GM20431 (cell line): Measurements from ENCODE around the gene CDH13.

ENCODE experiments used
- in situ Hi-C: fragments of 300-500 bp; cut with MseI, MboI; formaldehyde crosslinking; loops from one replicate; pipeline ENCODE4 v1.15.0; 2020; ENCODE audit warnings: low sequenced_read_pairs; ENCODE audit not compliant: unreplicated experiment

Gene CDH13

DNA sequence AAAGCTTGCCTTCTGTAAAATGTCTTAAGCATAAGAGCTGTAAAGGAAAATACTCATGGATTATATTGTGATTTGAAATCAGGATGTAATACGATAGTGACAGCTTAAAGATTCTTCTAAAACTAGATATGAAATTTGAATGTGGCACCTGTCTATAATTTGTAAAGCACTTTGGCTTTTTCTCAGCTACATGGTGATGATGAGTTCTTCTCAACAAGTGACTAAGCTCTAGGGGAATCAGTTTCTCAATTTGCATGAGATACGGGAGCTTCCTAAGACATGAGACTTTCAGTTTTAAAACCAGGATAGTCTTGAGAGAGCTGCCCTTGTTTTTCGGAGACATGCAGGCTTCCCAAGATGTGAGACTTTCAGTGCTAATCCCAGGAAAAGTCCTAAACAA is 439.2 kb downstream of the CDH13 start:
- in situ Hi-C loops: no loop called here

DNA sequence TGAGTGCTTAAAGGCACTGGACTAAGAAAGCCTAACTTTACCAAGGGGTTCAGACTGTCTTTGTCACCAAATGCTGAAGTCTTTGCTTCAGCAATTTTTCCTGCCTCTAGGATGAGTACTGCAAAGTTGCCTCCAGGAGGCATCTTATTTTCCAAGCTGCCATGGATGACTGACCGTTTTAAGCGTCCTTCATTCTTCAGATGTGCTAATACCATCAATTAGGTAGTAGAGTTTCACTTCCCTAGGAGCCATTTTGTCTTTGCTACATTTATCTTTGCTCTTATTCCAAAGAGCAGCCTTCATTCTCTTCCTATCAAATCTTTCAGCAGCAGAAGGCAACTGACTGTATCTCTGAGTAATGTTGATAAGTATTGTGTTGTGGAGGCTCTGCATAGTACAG is 440.1 kb downstream of the CDH13 start:
- in situ Hi-C loops: no loop called here

DNA sequence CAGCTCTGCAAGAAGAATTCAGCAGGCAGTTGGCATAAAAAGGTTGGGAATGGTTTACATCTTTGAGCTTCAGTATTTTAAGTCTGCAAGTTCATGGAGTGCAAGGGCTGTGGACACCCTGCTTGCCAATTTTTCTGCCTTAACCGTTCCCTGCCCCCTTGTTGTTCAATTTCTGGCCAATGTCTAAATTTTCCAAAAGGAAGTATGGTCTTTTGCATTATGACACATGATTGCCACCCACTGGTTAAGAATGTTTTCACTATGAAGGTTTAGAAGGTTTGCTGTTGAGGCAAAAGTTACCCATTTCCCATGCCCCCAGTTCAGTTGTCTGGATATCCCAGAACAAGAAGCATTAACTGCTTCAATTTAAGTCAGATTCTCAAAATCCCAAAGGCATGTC is 441.9 kb downstream of the CDH13 start:
- in situ Hi-C loops: no loop called here

- in situ Hi-C loops: no loop called here
Measured at GRCh38 chr16:83070416-83071209, 443.8 kb downstream of the CDH13 start.

DNA sequence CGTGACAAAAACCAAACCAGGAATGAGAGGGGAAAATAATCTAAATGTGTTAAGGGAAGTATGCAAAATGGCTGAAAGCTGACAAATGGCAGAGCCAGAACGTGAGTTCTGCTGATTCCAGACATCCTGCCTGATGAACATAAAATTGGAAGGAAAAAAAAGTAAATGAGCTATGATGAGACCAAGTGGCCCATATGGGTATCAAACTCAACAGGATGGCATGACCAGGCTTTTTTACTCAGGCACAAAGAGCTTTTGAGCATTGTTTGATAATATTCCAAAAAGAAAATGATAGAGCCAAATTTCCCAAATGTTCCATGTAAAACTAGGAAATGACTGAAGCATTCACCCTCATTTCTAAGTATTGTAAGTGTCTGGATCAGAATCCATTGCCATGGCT is 449.2 kb downstream of the CDH13 start:
- in situ Hi-C loops: no loop called here

DNA sequence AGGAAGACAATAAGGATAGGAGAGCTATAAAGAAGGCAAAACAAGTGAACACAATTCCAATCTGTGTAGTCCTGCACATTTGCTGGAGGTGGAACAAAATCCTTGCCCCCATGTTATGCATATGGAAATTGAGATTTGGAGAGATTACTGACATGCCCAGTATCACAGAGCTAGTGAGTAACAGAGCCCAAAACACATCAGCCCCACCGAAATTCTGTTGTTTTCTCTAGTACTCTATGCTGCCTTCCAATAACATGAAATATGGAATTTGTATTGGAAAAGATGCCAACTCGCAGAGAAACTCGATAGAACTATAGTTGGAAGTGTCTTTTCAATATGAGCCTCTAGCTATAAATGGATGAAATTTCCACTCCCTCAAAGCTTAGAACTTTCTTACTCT is 456.6 kb downstream of the CDH13 start:
- in situ Hi-C loops: no loop called here

GRCh38 chr16:83085660-83086059 is 458.9 kb downstream of the CDH13 start:
- in situ Hi-C loops: no loop called here

DNA sequence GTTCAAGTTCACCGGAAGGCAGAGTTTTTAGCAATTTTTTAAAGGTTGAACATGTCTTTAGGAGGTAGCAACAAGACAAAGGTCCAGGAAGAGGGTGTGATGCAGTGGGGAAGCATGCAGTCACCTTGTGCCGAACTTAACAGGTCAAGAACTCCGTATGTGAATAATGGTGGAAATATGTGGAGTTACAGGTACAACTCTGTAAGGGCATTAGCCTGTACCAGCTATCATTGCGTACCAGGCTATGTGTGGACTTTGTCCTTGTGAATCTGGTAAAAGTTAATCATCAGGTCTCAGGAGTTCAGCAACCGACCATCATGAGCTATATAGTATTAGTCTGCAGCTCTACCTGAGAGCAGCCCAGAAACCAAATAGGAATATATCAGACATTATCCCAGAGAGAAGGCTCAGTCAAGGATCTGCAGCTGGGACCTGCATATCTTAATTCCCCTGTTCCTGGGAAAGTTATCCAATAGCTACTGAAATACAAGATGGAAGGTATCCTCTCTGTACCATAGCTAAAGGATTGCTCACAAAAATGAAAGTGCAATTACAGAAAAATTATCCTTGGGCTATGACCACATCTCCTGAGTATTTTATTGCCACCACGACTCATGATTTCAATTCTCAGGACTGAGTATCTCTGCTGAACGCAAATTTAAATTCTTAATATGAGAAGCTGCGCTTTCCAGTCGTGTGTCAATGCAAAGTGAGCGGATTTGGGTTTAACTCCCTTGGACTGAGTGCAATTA is 469.3 kb downstream of the CDH13 start:
- in situ Hi-C loops: no loop called here

DNA sequence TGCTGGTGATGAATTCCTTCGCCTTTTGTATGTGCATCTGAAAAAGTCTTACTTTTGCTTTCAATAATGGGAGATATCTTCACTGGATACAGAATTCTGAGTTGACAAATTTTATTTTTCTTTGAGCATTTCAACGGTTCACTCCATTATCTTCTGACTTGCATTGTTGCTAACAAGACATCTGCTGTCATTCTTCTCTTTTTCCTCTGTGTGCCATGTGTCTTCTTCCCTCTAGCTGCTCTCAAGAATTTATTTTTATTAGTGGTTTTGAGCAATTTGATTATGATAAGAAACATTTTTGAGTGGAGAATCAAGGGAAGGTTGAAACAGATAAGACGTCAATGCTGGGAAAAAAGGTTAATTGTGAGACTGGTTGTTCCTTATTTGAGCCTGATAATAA is 471.8 kb downstream of the CDH13 start:
- in situ Hi-C loops: no loop called here

GRCh38 chr16:83100679-83101078 is 473.9 kb downstream of the CDH13 start:
- in situ Hi-C loops: no loop called here

- in situ Hi-C loops: no loop called here
Measured at GRCh38 chr16:83102336-83102735, 475.6 kb downstream of the CDH13 start.

DNA sequence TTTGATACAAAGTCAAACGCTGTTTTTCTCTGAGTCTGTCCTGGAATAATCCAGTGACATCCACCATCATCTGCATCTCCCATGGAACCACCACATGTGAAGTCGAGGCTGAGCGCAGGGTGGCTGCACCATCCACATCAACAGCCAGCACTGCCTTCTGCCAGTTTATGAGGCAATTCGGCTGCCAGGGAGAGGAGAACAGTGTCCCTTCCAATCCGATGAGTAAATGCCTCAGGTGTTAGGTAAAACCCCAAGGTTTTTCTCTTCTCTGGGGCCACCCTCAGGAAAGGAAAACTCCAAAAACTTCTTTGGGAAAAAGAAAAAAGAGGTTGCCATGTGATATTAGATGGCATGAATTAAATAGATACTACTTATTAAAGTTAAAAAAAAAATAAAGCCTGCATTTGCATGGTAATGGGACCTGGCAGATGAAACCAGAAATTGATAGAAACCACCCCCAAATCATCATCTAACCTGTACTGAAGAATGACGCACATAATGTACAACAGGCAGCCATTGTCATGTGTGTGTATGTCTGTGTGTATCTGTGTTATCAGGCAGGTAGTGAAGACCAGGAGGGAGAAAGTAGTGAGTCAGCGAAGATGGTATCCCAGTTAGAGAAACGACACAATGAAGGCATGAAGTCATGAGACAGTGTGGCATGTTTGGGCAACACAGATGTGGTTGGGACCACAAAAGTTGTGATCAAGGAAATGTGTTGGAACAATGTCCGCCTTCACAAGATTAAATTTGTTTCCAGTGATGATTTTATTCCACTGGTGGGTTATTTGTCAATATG is 478.7 kb downstream of the CDH13 start:
- in situ Hi-C loops: no loop called here

DNA sequence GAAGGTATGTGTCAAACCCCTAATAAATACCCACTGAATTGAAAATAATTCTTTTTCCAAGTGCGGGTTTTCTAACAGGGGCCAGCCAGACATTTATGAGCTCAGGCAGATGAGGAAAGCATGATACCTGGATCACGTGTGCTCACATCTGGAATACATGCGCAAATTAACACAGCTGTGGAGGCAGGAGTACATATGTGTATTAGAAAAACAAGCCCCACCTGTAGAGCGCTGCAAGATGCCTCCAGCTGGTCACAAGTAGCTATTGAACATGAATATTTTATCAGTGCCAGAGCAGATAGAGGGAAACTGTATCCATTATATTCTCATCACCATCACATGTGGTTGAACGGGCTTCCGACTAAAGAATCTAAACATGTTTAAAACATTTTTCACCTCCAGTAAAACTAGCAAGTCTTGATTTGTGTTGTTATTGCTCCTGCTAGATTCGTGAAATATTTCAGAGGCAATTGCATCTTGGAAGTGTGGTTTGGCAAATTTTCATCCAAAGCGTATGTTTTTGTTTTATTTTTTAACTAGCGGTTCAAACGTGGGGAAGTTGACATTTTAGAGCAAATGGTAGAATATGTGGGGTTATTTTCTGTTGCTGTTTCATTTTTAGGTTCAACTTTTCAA is 482.8 kb downstream of the CDH13 start:
- in situ Hi-C loops: no loop called here

DNA sequence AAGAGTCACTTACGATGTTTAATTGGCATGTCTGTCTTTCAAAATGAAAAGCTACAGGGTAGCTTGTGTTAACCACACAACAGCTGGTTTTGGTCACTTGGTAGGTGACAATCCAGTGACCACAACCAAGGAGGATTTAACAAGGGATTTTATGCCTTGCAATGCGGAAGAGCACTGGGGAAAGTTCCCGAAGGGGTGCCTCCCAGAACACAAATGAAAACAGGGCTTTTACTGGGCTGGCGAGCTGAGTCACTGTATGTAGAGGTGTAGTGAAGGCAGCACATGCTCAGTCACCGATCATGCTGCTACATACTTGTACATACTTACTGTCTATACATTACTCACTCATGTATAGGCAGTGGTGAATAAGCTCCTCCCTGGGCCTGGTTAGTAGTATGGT is 483.5 kb downstream of the CDH13 start:
- in situ Hi-C loops: no loop called here

DNA sequence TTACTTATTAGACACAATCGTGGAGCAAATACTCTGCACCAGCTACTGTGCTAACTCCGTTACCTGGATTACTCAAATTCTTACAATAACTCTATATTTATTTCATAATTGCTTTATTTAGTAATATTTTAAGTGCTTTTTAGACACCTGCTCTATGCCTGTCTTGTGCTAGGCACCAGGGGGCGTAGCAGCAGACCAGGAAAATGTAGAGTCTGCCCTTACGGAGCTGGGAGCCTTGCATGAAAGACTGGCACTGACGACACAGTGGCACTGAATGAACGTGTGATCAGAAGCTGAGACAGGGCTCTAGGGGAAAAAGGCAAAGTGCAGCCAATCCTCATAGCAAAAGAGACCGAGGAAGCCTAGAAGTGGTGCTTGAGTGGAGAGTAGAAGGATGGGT is 486.5 kb downstream of the CDH13 start:
- in situ Hi-C loops: no loop called here

DNA sequence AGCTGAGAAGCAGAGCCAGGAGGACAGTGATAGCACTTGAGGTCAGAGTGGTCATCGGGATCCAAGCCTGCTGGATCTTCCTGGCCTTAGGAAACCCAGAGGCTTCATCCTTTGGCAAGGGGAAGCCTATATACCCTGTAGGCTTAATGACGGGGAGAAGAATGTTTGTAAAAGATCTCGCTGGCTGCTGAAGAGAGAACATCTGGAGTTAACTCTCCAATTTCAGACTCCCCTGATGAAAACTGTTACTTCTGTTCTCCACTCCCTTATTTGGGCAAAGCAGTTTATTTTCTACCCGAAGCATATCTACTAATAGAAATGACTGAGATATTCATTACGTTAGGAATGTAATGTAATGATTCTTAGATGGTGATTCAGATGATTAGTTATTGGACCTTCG is 487.0 kb downstream of the CDH13 start:
- in situ Hi-C loops: no loop called here

DNA sequence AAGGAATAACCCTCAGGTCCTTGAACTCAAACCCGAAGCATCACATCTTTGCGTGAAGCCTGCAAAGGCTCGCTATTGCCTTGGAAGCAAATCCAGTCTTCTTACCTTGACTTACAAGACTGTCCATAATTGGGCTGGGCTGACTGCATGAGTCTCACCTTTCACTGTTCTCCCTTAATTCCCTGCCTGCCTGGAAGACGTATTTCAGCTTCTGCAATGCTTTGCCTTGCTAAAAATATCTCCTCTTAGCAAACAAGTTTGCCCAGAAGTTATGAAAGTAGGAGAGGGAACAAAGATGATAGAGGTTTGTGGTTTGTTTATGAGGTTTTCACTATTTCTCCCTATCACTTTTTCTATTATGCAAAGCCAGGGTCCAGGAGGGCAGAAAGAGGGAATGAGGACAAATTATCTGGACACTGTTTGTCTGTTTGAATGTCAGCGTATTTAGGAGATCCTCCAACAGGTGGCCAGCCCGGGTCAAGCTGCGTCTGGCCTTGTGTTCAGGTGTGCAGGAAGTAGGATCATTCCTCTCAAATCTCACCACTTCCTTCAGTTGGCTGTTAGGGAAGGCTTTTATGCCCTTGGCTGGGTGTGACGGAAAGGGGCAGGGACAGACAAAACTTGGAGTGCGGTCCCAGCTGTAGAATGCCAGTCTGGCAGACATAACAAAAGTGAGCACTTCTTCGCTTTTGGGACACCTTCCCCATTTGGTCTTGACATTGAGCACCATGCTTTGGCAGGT is 488.9 kb downstream of the CDH13 start:
- in situ Hi-C loops: no loop called here

DNA sequence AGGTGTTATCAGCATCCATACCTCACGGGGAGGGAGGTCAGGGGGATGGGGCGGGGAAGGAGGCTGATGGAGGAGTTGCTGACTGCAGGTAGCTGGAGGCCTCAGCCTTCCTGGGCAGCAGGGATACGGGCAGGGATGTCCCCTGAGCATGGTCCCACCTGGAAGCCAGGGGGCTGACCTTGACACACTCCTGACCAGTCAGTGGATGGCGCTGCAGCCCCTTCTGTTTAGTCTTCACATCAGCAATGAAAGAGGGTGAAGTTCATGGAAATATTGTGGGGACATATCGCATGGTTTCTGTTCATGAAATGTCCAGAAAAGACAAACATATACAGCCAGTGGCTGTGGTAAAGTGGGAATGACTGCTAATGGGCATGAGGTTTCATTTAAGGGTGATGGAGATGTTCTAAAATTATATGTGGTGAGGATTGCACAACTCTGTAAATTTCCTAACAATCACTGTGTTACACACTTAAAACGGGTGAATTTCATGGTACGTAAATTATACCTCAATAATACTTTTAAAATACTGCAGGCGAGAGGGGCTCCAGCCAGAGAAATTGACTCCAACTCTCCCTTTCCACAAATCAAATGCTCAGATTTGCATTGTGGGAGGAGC is 489.6 kb downstream of the CDH13 start:
- in situ Hi-C loops: no loop called here

- in situ Hi-C loops: no loop called here
Measured at GRCh38 chr16:83117810-83118209, 491.0 kb downstream of the CDH13 start.
